GM21526 (cell line): ENCODE data around the gene LTBP2.
"Not testable (repeated sequence)": the region's sequence is repeated elsewhere in the genome, so short reads cannot be mapped to it uniquely, and the experiment has no call there.

Experiments
- ATAC-seq: cut with Tn5 transposase; IDR thresholded peaks from one replicate; pipeline ENCODE4 v1.9.1; 2021; ENCODE audit warnings: moderate library complexity; ENCODE audit not compliant: unreplicated experiment, low FRiP score

LTBP2 gene

DNA sequence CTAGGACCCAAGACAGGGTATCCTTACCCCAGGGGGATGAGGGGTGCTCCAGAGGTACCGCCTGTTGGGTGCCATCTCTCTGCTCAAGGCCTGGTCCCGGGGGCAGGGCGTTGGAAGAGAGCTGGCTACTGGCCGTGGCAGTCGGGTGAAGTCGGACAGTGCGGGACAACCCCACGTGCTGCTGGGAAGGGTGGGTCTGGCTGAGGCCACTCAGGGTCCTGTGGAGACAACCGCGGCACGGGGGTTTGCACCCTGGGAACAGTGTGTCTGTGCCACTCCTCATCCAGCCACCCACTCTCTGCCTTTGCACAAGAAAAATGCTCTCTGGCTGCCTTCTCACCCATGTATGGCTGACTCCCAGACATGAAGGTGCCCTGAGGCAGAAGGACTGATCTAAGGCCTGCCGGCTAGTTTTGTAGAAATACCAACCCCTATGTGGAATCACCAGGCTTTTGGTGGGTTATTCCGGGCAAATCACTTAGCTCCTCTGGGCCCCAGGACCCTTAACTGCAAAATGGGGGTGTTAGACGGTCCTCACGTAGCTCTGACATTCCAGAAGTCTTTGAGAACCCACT lies 56.5 kb downstream of the LTBP2 start:
- no peak for ATAC-seq

DNA sequence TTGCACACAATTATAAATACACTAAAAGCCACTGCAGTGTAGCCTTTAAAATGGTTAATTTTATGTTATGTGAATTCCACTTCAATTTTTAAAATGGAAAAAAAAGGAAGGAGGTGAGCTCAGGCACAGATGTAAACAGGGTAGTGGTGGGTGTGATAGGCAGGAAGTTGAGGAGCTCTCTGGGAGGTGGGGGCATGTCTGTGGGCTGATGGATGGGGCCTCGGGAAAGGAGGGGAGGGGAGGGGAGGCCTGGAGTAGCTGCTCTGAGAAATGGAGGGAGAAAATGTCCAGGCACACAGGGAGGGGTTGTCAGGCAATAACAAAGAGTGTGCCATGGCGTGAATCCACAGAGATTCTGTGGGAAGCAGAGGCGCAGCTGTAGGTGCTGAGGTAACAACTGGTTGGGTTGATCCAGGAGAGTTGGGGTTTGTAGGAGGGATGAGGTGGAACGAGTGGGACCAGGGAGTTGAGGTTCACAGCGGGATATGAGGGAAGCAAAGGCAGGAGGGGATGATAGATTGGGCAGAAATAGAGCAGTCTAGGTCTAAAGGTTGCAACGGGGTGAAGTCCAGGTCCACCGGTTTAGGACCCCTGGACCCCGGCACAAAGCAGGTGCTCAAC lies 57.2 kb downstream of the LTBP2 start:
- ATAC-seq = no peak

DNA sequence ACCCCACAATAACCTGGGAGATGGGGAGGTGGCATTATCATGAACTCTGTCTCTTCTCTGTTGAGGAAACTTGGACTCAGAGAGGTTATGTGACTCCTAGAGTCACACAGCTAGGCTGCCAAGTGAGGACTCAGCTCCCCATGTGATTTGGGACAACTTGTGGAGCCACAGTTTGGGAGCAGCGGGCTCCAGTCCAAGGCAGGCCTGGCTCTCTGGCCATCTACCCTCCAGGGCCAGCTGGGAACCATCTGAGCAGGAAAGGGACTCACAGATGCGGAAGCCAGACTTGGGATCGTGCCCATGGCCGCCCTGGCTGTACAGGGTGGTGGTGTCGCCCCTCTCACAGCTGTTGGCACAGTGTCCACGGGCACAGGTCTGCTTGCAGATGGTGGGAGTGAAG lies 59.4 kb downstream of the LTBP2 start:
- no peak for ATAC-seq

GRCh38 chr14:74551431-74552371 lies 60.3 kb downstream of the LTBP2 start:
- no peak for ATAC-seq

DNA sequence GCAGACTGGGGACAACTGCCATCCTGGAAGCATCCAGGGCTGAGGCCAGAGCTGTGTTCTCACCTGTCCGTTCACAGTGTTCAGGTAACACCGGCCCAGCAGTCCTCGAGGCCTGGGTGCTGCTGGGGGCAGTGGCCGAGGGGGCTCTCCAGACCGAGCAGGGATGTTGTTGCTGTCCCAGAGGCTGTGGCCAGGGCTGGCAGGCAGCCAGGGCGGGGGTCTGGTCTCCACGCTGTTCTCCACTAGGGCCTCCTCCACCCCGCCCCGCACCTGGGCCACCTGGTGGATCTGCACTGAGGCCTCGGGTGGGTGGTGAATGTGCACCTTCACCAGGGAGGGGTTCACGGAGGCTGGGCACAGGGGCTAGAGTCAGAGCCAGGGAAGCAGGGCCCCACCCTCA lies 61.0 kb downstream of the LTBP2 start:
- no peak for ATAC-seq

DNA sequence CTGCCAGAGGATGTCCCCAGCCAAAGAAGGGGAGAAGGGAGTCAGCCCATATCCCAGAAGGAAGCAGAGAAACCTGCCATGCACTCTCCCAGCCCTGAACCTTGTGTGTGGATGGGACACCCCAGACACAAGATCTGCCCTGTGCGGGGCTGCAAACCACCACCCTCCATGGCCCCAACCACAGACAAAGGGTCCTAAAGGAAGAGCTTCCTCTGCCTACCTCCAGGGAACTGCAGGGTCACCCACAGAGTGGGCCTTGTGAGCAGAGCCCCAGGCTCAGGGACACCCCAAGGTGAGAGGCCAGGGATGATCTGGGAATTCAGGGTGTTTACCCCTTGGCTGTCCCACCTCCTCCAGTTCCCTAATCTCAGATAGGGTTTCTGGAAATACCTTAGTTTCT lies 62.0 kb downstream of the LTBP2 start:
- no peak for ATAC-seq

DNA sequence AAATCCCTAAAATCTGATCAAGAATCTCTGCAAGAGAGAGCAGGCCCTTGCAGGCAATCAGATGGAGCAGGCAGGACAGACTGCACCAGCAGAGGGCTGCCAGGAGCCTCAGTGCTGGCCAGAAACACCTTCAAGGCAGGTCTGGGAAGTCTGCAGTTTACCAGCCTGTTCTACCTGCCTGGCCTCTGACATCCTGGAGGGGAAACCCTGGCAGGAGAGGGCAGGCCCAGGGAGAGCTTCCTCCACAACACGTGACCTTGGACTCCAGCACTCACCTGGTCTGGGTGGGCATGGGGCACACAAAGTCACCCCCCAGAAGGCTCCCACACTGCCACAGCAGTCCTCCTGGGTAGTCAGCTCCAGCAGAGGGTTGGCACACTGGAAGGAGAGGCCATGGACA lies 62.4 kb downstream of the LTBP2 start:
- no peak for ATAC-seq

GRCh38 chr14:74548881-74549280 lies 63.2 kb downstream of the LTBP2 start:
- ATAC-seq = no peak

- no peak for ATAC-seq
These were observed 64.6 kb downstream of the LTBP2 start for GRCh38 chr14:74547331-74547927.

- no peak for ATAC-seq
These were observed 65.6 kb downstream of the LTBP2 start for GRCh38 chr14:74546416-74546815.

DNA sequence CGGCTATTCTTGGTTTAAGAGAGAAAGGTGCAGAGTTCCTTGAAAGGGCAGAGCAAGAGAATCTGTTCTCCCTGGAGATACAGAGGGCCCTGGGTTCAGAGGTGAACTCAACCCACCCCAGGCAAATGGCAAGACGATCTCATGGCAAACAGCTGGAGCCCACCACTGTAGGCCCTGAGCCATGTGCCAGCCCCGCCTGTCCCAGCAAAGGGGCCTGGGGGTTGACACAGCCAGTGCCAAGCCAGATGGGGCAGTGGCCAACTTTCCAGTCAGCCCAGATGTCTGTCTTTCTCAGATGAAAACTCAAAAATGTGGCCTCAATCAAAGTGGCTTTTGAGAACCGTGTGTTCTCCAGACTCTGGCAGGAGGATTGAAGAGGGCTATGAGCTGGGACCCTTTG lies 66.7 kb downstream of the LTBP2 start:
- ATAC-seq = no peak

GRCh38 chr14:74543771-74544438 lies 68.1 kb downstream of the LTBP2 start:
- no peak for ATAC-seq

DNA sequence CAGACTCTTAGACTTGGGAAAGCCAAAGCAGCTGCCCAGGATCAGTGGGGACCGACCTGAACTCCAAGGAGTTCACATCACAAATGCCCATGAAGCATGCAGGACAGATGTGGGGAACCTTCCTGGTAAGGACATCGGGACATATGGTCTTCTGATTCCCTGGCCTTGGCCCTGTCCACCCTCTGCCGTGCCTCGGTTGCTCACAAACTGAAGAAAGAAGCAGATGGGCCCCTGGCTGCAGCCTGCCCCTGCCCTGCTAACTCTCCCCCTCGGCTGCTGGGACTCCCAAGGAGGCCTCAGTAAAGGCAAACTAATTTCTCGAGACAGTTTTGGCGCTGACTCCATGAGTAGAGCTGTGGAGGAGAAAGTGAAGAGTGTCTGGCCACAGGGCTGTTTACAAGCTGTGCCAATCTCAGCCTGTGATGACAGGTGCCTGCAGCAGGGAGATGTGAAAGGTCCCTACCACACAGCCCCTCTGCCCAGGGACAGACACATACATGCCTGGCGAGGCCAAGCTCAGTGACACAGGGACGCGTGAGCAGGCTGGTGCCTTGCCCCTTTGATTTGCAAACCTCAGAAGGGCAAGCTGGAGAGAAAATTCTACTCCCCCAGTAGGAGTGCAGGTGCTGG lies 69.9 kb downstream of the LTBP2 start:
- ATAC-seq = no peak

GRCh38 chr14:74541225-74541624 lies 70.8 kb downstream of the LTBP2 start:
- ATAC-seq = no peak

DNA sequence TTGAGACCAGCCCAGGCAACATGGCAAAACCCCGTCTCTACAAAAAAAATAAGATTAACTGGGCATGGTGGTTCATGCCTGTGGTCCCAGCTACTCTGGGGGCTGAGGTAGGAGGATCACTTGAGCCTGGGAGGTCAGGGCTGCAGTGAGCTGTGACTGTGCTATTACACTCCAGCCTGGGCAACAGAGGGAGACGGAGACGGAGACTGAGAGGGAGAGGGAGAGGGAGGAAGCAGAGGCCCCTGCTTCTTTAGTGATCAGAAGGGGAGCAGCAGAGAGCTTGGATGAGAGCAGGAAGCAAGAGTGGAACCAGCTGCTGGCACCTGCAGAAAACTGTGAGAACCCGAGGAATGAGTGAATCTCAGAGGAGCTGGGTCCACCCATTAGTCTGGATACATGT lies 72.5 kb downstream of the LTBP2 start:
- ATAC-seq = no peak

DNA sequence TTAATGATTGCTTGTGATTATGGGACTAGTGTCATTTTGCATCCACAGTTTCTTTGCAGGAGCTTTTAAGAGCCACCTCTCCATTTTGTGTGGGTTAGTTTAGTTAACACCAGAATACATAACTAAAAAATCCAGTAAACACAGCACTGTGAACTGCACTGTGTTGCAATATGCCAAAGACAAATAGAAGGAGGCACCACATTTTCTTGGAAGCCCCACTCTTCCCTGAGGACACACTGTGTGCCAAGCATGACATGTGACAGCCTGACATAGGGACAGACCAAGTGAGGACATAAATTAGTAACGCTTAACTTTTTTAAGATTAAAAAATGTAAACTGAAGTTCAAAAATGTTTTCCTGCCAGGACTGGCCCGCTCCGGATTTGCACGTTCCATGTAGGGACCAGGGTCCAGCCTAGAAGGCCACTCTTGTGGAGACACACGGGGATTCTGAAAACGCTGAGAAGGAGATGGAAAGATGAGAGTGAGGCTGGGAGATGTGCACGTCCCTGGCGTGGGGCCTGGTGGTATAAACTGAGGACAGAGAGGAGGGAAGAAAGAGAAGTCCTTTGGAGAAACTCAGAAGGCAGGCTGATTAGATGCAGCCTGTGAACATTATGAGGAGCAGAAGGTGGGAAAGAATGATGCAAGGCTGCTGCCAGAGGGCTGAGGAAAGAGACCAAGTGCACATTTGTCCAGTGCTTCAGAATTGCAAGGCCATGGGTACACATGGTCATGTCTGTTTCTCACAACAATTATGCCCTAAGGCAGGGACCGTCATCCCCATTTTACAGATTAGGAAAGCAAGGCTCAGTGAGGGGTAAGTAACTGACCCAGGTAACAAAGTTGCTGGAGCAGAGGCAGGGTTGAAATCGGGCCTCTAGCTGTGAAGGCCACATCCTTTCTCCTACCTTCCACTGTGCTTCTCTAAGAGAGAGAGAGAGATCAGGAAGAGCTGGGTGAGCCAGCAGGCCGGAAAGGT lies 73.3 kb downstream of the LTBP2 start:
- no peak for ATAC-seq

- not testable (repeated sequence) for ATAC-seq
These were observed 75.7 kb downstream of the LTBP2 start for GRCh38 chr14:74536336-74536735.

DNA sequence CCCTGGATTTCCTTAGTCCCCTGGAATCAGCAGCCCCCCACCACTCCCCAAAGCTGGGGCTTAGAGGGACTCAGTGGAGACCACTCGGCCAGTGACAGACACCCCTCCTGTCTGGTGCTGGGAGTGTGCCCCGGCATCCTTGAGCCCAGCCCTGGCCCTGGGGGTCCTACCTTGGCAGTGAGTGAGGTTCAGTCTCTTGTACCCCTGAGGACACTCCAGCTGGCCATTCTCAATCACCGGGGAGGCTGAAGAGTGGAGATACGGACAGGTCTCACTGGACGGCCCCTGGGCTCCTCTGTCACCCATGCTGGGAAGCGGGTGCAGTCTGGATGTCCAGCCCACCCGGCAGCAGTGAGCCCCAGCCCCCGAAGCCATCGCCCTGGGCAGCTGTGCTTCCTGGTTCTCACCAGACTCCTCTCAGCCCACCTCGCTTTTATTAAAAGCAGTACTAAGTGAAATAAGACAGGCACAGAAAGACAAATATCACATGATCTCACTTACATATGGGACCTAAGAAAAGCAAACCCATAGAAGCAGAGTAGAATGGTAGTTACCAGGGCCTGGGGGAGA lies 76.2 kb downstream of the LTBP2 start:
- ATAC-seq = no peak

DNA sequence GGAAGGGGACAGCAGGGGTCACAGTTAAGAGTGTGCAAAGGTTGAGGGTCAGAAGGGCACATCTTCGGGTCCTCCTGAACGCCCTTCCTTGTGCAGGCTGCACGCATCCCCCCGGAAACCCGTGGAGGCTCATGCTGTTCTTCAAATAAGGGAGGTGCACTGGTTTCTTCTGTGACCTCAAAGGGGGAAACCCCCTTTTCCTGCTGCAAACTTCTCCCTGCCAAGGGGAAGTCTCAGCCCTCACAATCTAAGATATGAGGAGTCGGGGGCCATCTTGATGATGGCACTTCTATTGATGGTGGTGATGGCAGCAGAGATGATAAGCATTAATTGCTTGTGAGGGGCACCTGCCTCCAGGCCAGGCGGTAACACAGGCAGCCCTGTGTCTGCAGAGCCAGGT lies 78.5 kb downstream of the LTBP2 start:
- ATAC-seq = no peak
